Measurements from ENCODE around the gene NCMAP. TPM values are rescaled to one million over a fixed set of nuclear protein-coding genes. Genes with fewer than 3 reads are reported as not detected.
A peak's percentile ranks its signal among the peaks of the same experiment; 100 is the strongest.

NCMAP gene
- total and polyA plus RNA-seq, 10 donors = 0.03 to 0.22 (median 0.10) TPM; not detected in 5

GRCh38 chr1:24560361-24560760, 4.5 kb downstream of the NCMAP start:
- Histone ChIP-seq H3K36me3 (no peaks in the 10 kb centered on the region), H3K9me3 (no peaks in the 10 kb centered on the region), H3K4me3 (no peak overlapping the region), H3K27ac (no peak overlapping the region), H3K27me3 (replicated peaks in 1 of 7) (peaks cover 0 to 58% (median 19%) of the 10 kb centered on the region in 7 donors), H3K4me1 (peaks cover 4 to 26% (median 12%) of the 10 kb centered on the region in 6 donors)
- 84 to 96% (median 92%) methylated on average over 6 of the region's 6 CpGs for WGBS, 5 donors
- no peak for TF ChIP-seq POLR2A (IDR thresholded peaks at IDR 0.05)
- no peak for TF ChIP-seq CTCF (IDR thresholded peaks at IDR 0.05 in 8 of 11, conservative IDR thresholded peaks at IDR 0.05 in 3 of 11)
- TF ChIP-seq POLR2AphosphoS5 (IDR thresholded peaks at IDR 0.05) = no peak
- peak; percentile 21 for DNase-seq
- intact Hi-C loops (cut with DNase I; ENCODE audit: low total_unique reads) = no loop called here

- peak; percentile 9 for DNase-seq
- no peaks in the 10 kb centered on the region for H3K36me3 ChIP-seq
- intact Hi-C loops (cut with DNase I; ENCODE audit: low total_unique reads) = no loop called here
- peaks cover 0 to 12% (median 0%) of the 10 kb centered on the region in 6 donors for H3K4me1 ChIP-seq
- no peak overlapping the region for H3K27ac ChIP-seq
- TF ChIP-seq CTCF (IDR thresholded peaks at IDR 0.05 in 8 of 11, conservative IDR thresholded peaks at IDR 0.05 in 3 of 11) (no peak), POLR2AphosphoS5 (IDR thresholded peaks at IDR 0.05) (no peak), POLR2A (IDR thresholded peaks at IDR 0.05) (no peak)
- H3K27me3 ChIP-seq (replicated peaks in 1 of 7) = peaks cover 0 to 35% (median 0%) of the 10 kb centered on the region in 7 donors
- no peak overlapping the region for H3K4me3 ChIP-seq
- H3K9me3 ChIP-seq = no peaks in the 10 kb centered on the region
These were observed 6.7 kb downstream of the NCMAP start for GRCh38 chr1:24562625-24563024.

GRCh38 chr1:24564695-24565094, 8.8 kb downstream of the NCMAP start:
- 63 to 87% (median 85%) methylated on average over 2 of the region's 2 CpGs for WGBS, 5 donors
- intact Hi-C loops (cut with DNase I; ENCODE audit: low total_unique reads) = no loop called here
- Histone ChIP-seq H3K27me3 (replicated peaks in 1 of 7) (peaks cover 0 to 14% (median 0%) of the 10 kb centered on the region in 7 donors), H3K36me3 (no peaks in the 10 kb centered on the region), H3K27ac (no peak overlapping the region), H3K4me1 (no peaks in the 10 kb centered on the region), H3K4me3 (no peak overlapping the region), H3K9me3 (no peaks in the 10 kb centered on the region)
- no peak for DNase-seq
- TF ChIP-seq POLR2A (IDR thresholded peaks at IDR 0.05) = no peak
- no peak for TF ChIP-seq CTCF (IDR thresholded peaks at IDR 0.05 in 8 of 11, conservative IDR thresholded peaks at IDR 0.05 in 3 of 11)
- TF ChIP-seq POLR2AphosphoS5 (IDR thresholded peaks at IDR 0.05) = no peak

GRCh38 chr1:24566236-24566867, 10.5 kb downstream of the NCMAP start:
- 72 to 84% (median 79%) methylated on average over 3 of the region's 3 CpGs for WGBS, 5 donors
- Histone ChIP-seq H3K9me3 (no peaks in the 10 kb centered on the region), H3K27ac (no peak overlapping the region), H3K36me3 (no peaks in the 10 kb centered on the region), H3K27me3 (replicated peaks in 1 of 7) (peaks cover 0 to 4% (median 0%) of the 10 kb centered on the region in 7 donors), H3K4me1 (no peaks in the 10 kb centered on the region), H3K4me3 (no peak overlapping the region)
- peak; percentile 12 for DNase-seq
- TF ChIP-seq POLR2AphosphoS5 (IDR thresholded peaks at IDR 0.05) (no peak), CTCF (IDR thresholded peaks at IDR 0.05 in 8 of 11, conservative IDR thresholded peaks at IDR 0.05 in 3 of 11) (no peak), POLR2A (IDR thresholded peaks at IDR 0.05) (no peak)
- intact Hi-C loops (cut with DNase I; ENCODE audit: low total_unique reads) = no loop called here

Measured in spleen (tissue), 11 donors.